Measurements from ENCODE around the gene CPAMD8.
A peak's percentile ranks its signal among the peaks of the same experiment; 100 is the strongest.

Gene CPAMD8

GRCh38 chr19:16895467-16896145 lies 131.0 kb downstream of the CPAMD8 start:
- peak overlapping the region; percentile 64 for H3K4me3 ChIP-seq (ENCODE audit: low read depth, low read length)
- no peaks in the 10 kb centered on the region for H3K27me3 ChIP-seq (ENCODE audit: control insufficient read depth, insufficient read depth, low read length)
- no peak for TF ChIP-seq CTCF (IDR thresholded peaks at IDR 0.05)
- no peaks in the 10 kb centered on the region for H3K79me2 ChIP-seq
- H3K9me3 ChIP-seq (ENCODE audit: control insufficient read depth, low read length), result no peaks in the 10 kb centered on the region
- H3K9ac ChIP-seq, result no peak overlapping the region
- no peaks in the 10 kb centered on the region for H3K36me3 ChIP-seq (ENCODE audit: control insufficient read depth, insufficient read depth, low read length)
- peaks cover 2% of the 10 kb centered on the region for H3K4me1 ChIP-seq
- H3K27ac ChIP-seq, result peak overlapping the region; percentile 51
- peak overlapping the region; percentile 90 for H3K4me2 ChIP-seq (ENCODE audit: low read length)
- peak overlapping the region; percentile 66 for H2AFZ ChIP-seq

- H3K4me3 ChIP-seq (ENCODE audit: low read depth, low read length), result no peak overlapping the region
- H2AFZ ChIP-seq, result no peak overlapping the region
- H3K4me2 ChIP-seq (ENCODE audit: low read length), result no peak overlapping the region
- H3K4me1 ChIP-seq, result peaks cover 2% of the 10 kb centered on the region
- H3K27me3 ChIP-seq (ENCODE audit: control insufficient read depth, insufficient read depth, low read length), result no peaks in the 10 kb centered on the region
- H3K79me2 ChIP-seq, result no peaks in the 10 kb centered on the region
- peak overlapping the region; percentile 1 for H3K27ac ChIP-seq
- H3K9ac ChIP-seq, result no peak overlapping the region
- no peaks in the 10 kb centered on the region for H3K9me3 ChIP-seq (ENCODE audit: control insufficient read depth, low read length)
- no peaks in the 10 kb centered on the region for H3K36me3 ChIP-seq (ENCODE audit: control insufficient read depth, insufficient read depth, low read length)
- TF ChIP-seq CTCF (IDR thresholded peaks at IDR 0.05), result no peak
Observed at GRCh38 chr19:16894080-16894479, 132.5 kb downstream of the CPAMD8 start.

GRCh38 chr19:16893686-16893989 lies 133.0 kb downstream of the CPAMD8 start:
- Histone ChIP-seq H3K27me3 (ENCODE audit: control insufficient read depth, insufficient read depth, low read length) (no peaks in the 10 kb centered on the region), H3K36me3 (ENCODE audit: control insufficient read depth, insufficient read depth, low read length) (no peaks in the 10 kb centered on the region), H3K27ac (no peak overlapping the region), H3K79me2 (no peaks in the 10 kb centered on the region), H3K4me1 (peaks cover 2% of the 10 kb centered on the region), H3K9me3 (ENCODE audit: control insufficient read depth, low read length) (no peaks in the 10 kb centered on the region), H3K4me3 (ENCODE audit: low read depth, low read length) (no peak overlapping the region), H2AFZ (no peak overlapping the region), H3K4me2 (ENCODE audit: low read length) (no peak overlapping the region), H3K9ac (no peak overlapping the region)
- TF ChIP-seq CTCF (IDR thresholded peaks at IDR 0.05), result no peak

GRCh38 chr19:16892868-16893685 lies 133.5 kb downstream of the CPAMD8 start:
- Histone ChIP-seq H3K4me2 (ENCODE audit: low read length) (no peak overlapping the region), H3K4me1 (peaks cover 2% of the 10 kb centered on the region), H2AFZ (no peak overlapping the region), H3K9ac (no peak overlapping the region), H3K27ac (no peak overlapping the region), H3K27me3 (ENCODE audit: control insufficient read depth, insufficient read depth, low read length) (no peaks in the 10 kb centered on the region), H3K79me2 (no peaks in the 10 kb centered on the region), H3K4me3 (ENCODE audit: low read depth, low read length) (no peak overlapping the region), H3K36me3 (ENCODE audit: control insufficient read depth, insufficient read depth, low read length) (no peaks in the 10 kb centered on the region), H3K9me3 (ENCODE audit: control insufficient read depth, low read length) (no peaks in the 10 kb centered on the region)
- no peak for TF ChIP-seq CTCF (IDR thresholded peaks at IDR 0.05)

Data from parathyroid adenoma (tissue), 2 donors.